Lung (tissue), 12 donors: ENCODE measurements around the gene HDLBP. TPM values are rescaled to one million over a fixed set of nuclear protein-coding genes. Genes with fewer than 3 reads are reported as not detected.

Experiments
- ATAC-seq: fragments of 200-7000 bp; cut with Tn5 transposase; one replicate; pipeline ENCODE4 v1.9.1; 2020; ENCODE audit warnings: moderate number of reproducible peaks; ENCODE audit not compliant: insufficient read depth, low FRiP score
- DNase-seq, 3 donors: peaks; one replicate each; pipeline ENCODE4 v3.0.0-alpha.2; 2013 to 2017
- H3K27ac ChIP-seq, 2 donors: one replicate each; pipeline ENCODE4 v1.5.1; 2013; ENCODE audit warnings: mild to moderate bottlenecking in 2 of 2, moderate library complexity in 2 of 2, control low read depth in 1 of 2, inconsistent platforms in 1 of 2, low read depth in 1 of 2, low read length in 1 of 2
- H3K27me3 ChIP-seq, 3 donors: one replicate each; pipeline ENCODE4 v1.5.1; 2013; ENCODE audit warnings: low read length in 2 of 3; ENCODE audit not compliant: control insufficient read depth in 3 of 3, insufficient read depth in 3 of 3
- H3K36me3 ChIP-seq, 4 donors: one replicate each; pipeline ENCODE4 v1.5.1; 2013; ENCODE audit warnings: low read length in 4 of 4, mild to moderate bottlenecking in 1 of 4, moderate library complexity in 1 of 4; ENCODE audit not compliant: control insufficient read depth in 4 of 4, insufficient read depth in 4 of 4
- H3K4me1 ChIP-seq, 5 donors: one replicate each; pipeline ENCODE4 v1.5.1; 2013; ENCODE audit warnings: low read length in 5 of 5, mild to moderate bottlenecking in 2 of 5, moderate library complexity in 1 of 5; ENCODE audit not compliant: control insufficient read depth in 5 of 5, insufficient read depth in 5 of 5
- H3K4me3 ChIP-seq: one replicate; pipeline ENCODE4 v1.5.1; 2013; ENCODE audit warnings: mild to moderate bottlenecking, control low read depth, moderate library complexity
- H3K9ac ChIP-seq, 2 donors: one replicate each; pipeline ENCODE4 v1.5.1; 2013; ENCODE audit warnings: low read length in 2 of 2, control low read depth in 1 of 2; ENCODE audit not compliant: insufficient read depth in 1 of 2
- H3K9me3 ChIP-seq, 4 donors: one replicate each; pipeline ENCODE4 v1.5.1; 2013; ENCODE audit warnings: low read length in 3 of 4, mild to moderate bottlenecking in 1 of 4, moderate library complexity in 1 of 4; ENCODE audit not compliant: control insufficient read depth in 4 of 4, insufficient read depth in 3 of 4
- CTCF ChIP-seq: IDR thresholded peaks from 2 replicates; pipeline ENCODE4 v1.5.1; 2012; ENCODE audit warnings: mild to moderate bottlenecking; ENCODE audit errors: control extremely low read depth, extremely low read depth
- WGBS, 2 donors: extraction: QIAGEN DNeasy Blood & Tissue Kit; methylation state at CpG; one replicate each; pipeline ENCODE4 v1.1.7; 2013; 5-methylcytosine and 5-hydroxymethylcytosine counted together
- polyA plus RNA-seq, 2 donors: library from polyadenylated mRNA; stranded (reverse); fragments of 200-250 nt; gene quantifications; one replicate each; pipeline ENCODE4 v1.2.1, GENCODE V29; 2013
- total RNA-seq, 2 donors: library from RNA; depleted of rRNA in 1 of 2; stranded (reverse); fragments of >200 nt in 1 of 2; gene quantifications; one replicate each; pipeline ENCODE4 v1.2.1, GENCODE V29; 2014 to 2021
- donor health status: control.
- donor health status: control.
- donor health status: Bipolar disorder and iron deficiency.
- donor health status: healthy.
- donor health status: DM: yes; HTN: yes; CAD: no.

The HDLBP gene
- total and polyA plus RNA-seq, 4 donors = 165 to 595 (median 316) TPM

GRCh38 chr2:241350530-241350877 is 35.0 kb upstream of the HDLBP start:
- no peak for ATAC-seq
- H3K4me3 ChIP-seq = no peak overlapping the region
- no peak for TF ChIP-seq CTCF

GRCh38 chr2:241349941-241350340 is 34.5 kb upstream of the HDLBP start:
- 94 to 98% methylated on average over 8 of the region's 8 CpGs for WGBS, 2 donors
- Histone ChIP-seq H3K4me1 (peaks cover 0 to 14% (median 0%) of the 10 kb centered on the region in 5 donors), H3K9me3 (no peaks in the 10 kb centered on the region), H3K27me3 (no peaks in the 10 kb centered on the region), H3K4me3 (no peak overlapping the region), H3K27ac (no peak overlapping the region), H3K36me3 (peaks cover 28 to 58% (median 41%) of the 10 kb centered on the region in 4 donors), H3K9ac (no peak overlapping the region)
- no peak for TF ChIP-seq CTCF
- DNase-seq (no peak), ATAC-seq (no peak)

More at GRCh38 chr2:241350530-241350877, 35.0 kb upstream of the HDLBP start:
- no peak overlapping the region for H3K27ac ChIP-seq
- peaks cover 0 to 15% (median 0%) of the 10 kb centered on the region in 5 donors for H3K4me1 ChIP-seq
- no peak for DNase-seq
- H3K9ac ChIP-seq = no peak overlapping the region
- peaks cover 24 to 53% (median 37%) of the 10 kb centered on the region in 4 donors for H3K36me3 ChIP-seq
- no peaks in the 10 kb centered on the region for H3K27me3 ChIP-seq
- H3K9me3 ChIP-seq = no peaks in the 10 kb centered on the region
- WGBS, 2 donors = 77 to 85% methylated on average over 2 of the region's 2 CpGs

- no peak for TF ChIP-seq CTCF
- Histone ChIP-seq H3K4me3 (no peak overlapping the region), H3K36me3 (peaks cover 37 to 70% (median 57%) of the 10 kb centered on the region in 4 donors), H3K9ac (no peak overlapping the region), H3K27me3 (no peaks in the 10 kb centered on the region), H3K9me3 (no peaks in the 10 kb centered on the region), H3K4me1 (peaks cover 0 to 2% (median 0%) of the 10 kb centered on the region in 5 donors), H3K27ac (no peak overlapping the region)
- WGBS, 2 donors = 79% methylated on average over 9 of the region's 9 CpGs
- peak; percentile 49 for ATAC-seq
- no peak for DNase-seq
These were observed 29.6 kb upstream of the HDLBP start for GRCh38 chr2:241344925-241345651.
